HL-60 (cell line): ENCODE data around the gene LOXL3.

ENCODE experiments used
- CTCF ChIP-seq: IDR thresholded peaks from one replicate; pipeline ENCODE4 v1.5.1; 2011; ENCODE audit warnings: low read length, control low read depth, inconsistent platforms; ENCODE audit not compliant: insufficient read depth
- REST ChIP-seq: IDR thresholded peaks from 2 replicates; pipeline ENCODE4 v1.6.1; 2012; ENCODE audit warnings: low read depth; ENCODE audit not compliant: insufficient replicate concordance

GRCh38 chr2:74576211-74576862 lies 22.6 kb upstream of the LOXL3 start:
- TF ChIP-seq CTCF = no peak
- TF ChIP-seq REST = no peak
